Mucosa of descending colon (tissue), 3 donors: ENCODE data around the gene NOL4L. TPM values are rescaled to one million over a fixed set of nuclear protein-coding genes. Genes with fewer than 3 reads are reported as not detected.

Source experiments
- ATAC-seq: fragments of 200-7000 bp; cut with Tn5 transposase; one replicate; pipeline ENCODE4 v1.9.1; 2020; ENCODE audit warnings: mild to moderate bottlenecking, moderate library complexity
- DNase-seq, 3 donors: peaks; one replicate each; pipeline ENCODE4 v3.0.0-alpha.2; 2020
- H3K36me3 ChIP-seq: fragments of 200-600 bp; one replicate; pipeline ENCODE4 v1.8.0; 2021; ENCODE audit warnings: low read depth, mild to moderate bottlenecking
- H3K4me1 ChIP-seq: fragments of 200-600 bp; one replicate; pipeline ENCODE4 v1.8.0; 2021; ENCODE audit warnings: low read depth, mild to moderate bottlenecking
- H3K4me3 ChIP-seq: fragments of 200-600 bp; one replicate; pipeline ENCODE4 v1.8.0; 2021; ENCODE audit warnings: mild to moderate bottlenecking
- H3K9me3 ChIP-seq: fragments of 200-600 bp; one replicate; pipeline ENCODE4 v1.8.0; 2021; ENCODE audit warnings: mild to moderate bottlenecking
- CTCF ChIP-seq: fragments of 200-600 bp; IDR thresholded peaks from one replicate; pipeline ENCODE4 v1.8.0; 2022; ENCODE audit warnings: antibody characterized with exemption, mild to moderate bottlenecking
- intact Hi-C, 2 donors: fragments of 100-400 bp; cut with DNase I in 1 of 2; cut with micrococcal nuclease in 1 of 2; formaldehyde crosslinking; loops; one replicate each; pipeline versions ENCODE4 v1.11.0 to v1.11.1; 2022; cut with DNase I, micrococcal nuclease
- total RNA-seq, 3 donors: library from RNA; stranded (reverse); fragmentation: NEBNext Ultra II Directional in 2 of 3; extraction: Animal tissue kit (Norgen Biotek cat#: 25700) in 2 of 3; gene quantifications; one replicate each; pipeline versions ENCODE4 v1.2.1 to v1.2.4, GENCODE V29; 2021 to 2023
- donor health status: DM: no; HTN: no; CAD: no; lungs with moderate emphysema.
- donor health status: DM: no; HTN: no; CAD: no.
- donor health status: DM: no; HTN: yes; CAD: no.

Gene NOL4L
- total RNA-seq, 3 donors from 2014 or later: 46.1 to 75.3 (median 55.1) TPM

- no peak for TF ChIP-seq CTCF
- intact Hi-C loops: no loop called here
- peak; percentile 40 to 44 (median 43) for DNase-seq
- ATAC-seq: no peak
- H3K4me1 ChIP-seq: peaks cover 65% of the 10 kb centered on the region
- H3K9me3 ChIP-seq: no peaks in the 10 kb centered on the region
- no peaks in the 10 kb centered on the region for H3K36me3 ChIP-seq
- H3K4me3 ChIP-seq: no peak overlapping the region
These were observed 104.5 kb downstream of the NOL4L start for GRCh38 chr20:32480371-32481241.

GRCh38 chr20:32479697-32480171 is 105.4 kb downstream of the NOL4L start:
- no peaks in the 10 kb centered on the region for H3K9me3 ChIP-seq
- peak; percentile 20 for ATAC-seq
- peaks cover 74% of the 10 kb centered on the region for H3K4me1 ChIP-seq
- intact Hi-C loops: no loop called here
- no peak for TF ChIP-seq CTCF
- no peaks in the 10 kb centered on the region for H3K36me3 ChIP-seq
- no peak overlapping the region for H3K4me3 ChIP-seq
- peak; percentile 71 to 75 (median 73) for DNase-seq

- H3K9me3 ChIP-seq: no peaks in the 10 kb centered on the region
- ATAC-seq: no peak
- intact Hi-C loops: no loop called here
- H3K4me3 ChIP-seq: no peak overlapping the region
- H3K4me1 ChIP-seq: peaks cover 81% of the 10 kb centered on the region
- no peak for TF ChIP-seq CTCF
- DNase-seq: peak in 2 of 3 donors; percentile 20 to 37
- H3K36me3 ChIP-seq: no peaks in the 10 kb centered on the region
These were observed 106.1 kb downstream of the NOL4L start for GRCh38 chr20:32479012-32479411.

GRCh38 chr20:32478576-32478975 is 106.6 kb downstream of the NOL4L start:
- intact Hi-C loops: no loop called here
- H3K9me3 ChIP-seq: no peaks in the 10 kb centered on the region
- no peak overlapping the region for H3K4me3 ChIP-seq
- no peak for ATAC-seq
- peaks cover 85% of the 10 kb centered on the region for H3K4me1 ChIP-seq
- peak in 2 of 3 donors; percentile 29 to 32 for DNase-seq
- no peak for TF ChIP-seq CTCF
- no peaks in the 10 kb centered on the region for H3K36me3 ChIP-seq

- no peak for TF ChIP-seq CTCF
- Histone ChIP-seq H3K36me3 (no peaks in the 10 kb centered on the region), H3K4me1 (peaks cover 93% of the 10 kb centered on the region), H3K4me3 (no peak overlapping the region), H3K9me3 (no peaks in the 10 kb centered on the region)
- intact Hi-C loops: no loop called here
- DNase-seq (peak; percentile 69 to 82 (median 79)), ATAC-seq (peak; percentile 3)
These were observed 107.3 kb downstream of the NOL4L start for GRCh38 chr20:32477594-32478512.
